Measurements from ENCODE around the gene SIMC1.

The SIMC1 gene

DNA sequence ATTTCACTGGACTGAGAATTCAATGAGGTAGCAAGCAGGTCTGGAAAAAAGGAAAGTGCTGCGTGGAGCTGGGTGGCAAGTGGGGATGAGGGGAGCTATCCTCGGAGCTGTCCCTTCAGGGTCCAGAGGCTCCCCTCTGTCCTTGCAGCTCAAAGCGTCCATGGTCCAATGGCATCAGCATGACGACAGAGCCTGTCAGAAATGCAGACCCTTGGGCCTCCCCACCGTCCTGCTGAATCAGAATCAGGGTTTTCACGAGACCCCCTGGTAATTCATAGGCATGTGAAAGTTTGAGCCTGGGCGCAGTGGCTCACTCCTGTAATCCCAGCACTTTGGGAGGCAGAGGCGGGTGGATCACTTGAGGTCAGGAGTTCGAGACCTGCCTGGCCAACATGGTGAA, 155.9 kb downstream of the SIMC1 start:
- Histone ChIP-seq H3K9me2 (replicated peaks; ENCODE audit: insufficient read depth, low read length) (no peaks in the 10 kb centered on the region), H3K4me2 (ENCODE audit: low read depth, low read length) (no peak overlapping the region), H3K79me2 (ENCODE audit: low read length) (peaks cover 24% of the 10 kb centered on the region), H3K27me3 (replicated peaks; ENCODE audit: insufficient read depth, low read length) (no peaks in the 10 kb centered on the region), H3K4me1 (ENCODE audit: low read length) (0 out of 2 replicates have a peak, but pooled peaks cover 8% of the 10 kb centered on the region), H3K9me3 (replicated peaks; ENCODE audit: insufficient read depth, low read length) (no peaks in the 10 kb centered on the region), H4K20me1 (ENCODE audit: insufficient read depth, low read length) (no peaks in the 10 kb centered on the region), H2AFZ (ENCODE audit: low read length) (no peak overlapping the region), H3K4me3 (ENCODE audit: low read length) (no peak overlapping the region), H3K27ac (ENCODE audit: low read length) (no peak overlapping the region), H3F3A (ENCODE audit: insufficient read depth, low read length) (peaks cover 6% of the 10 kb centered on the region; the same call in 1 of the 2 replicates), H3K36me3 (replicated peaks; ENCODE audit: insufficient read depth, low read length) (no peaks in the 10 kb centered on the region), H3K9ac (ENCODE audit: low read length) (no peak overlapping the region)
- no peak for TF ChIP-seq EZH2 (optimal IDR thresholded peaks at IDR 0.05; ENCODE audit: low read depth, low read length)
- TF ChIP-seq, protein P1, sequence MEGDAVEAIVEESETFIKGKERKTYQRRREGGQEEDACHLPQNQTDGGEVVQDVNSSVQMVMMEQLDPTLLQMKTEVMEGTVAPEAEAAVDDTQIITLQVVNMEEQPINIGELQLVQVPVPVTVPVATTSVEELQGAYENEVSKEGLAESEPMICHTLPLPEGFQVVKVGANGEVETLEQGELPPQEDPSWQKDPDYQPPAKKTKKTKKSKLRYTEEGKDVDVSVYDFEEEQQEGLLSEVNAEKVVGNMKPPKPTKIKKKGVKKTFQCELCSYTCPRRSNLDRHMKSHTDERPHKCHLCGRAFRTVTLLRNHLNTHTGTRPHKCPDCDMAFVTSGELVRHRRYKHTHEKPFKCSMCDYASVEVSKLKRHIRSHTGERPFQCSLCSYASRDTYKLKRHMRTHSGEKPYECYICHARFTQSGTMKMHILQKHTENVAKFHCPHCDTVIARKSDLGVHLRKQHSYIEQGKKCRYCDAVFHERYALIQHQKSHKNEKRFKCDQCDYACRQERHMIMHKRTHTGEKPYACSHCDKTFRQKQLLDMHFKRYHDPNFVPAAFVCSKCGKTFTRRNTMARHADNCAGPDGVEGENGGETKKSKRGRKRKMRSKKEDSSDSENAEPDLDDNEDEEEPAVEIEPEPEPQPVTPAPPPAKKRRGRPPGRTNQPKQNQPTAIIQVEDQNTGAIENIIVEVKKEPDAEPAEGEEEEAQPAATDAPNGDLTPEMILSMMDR (IDR thresholded peaks at IDR 0.05; ENCODE audit: low read length): no peak
- TF ChIP-seq EZH2phosphoT487 (IDR thresholded peaks at IDR 0.05; ENCODE audit: low read length): no peak
- no peak for DNase-seq

DNA sequence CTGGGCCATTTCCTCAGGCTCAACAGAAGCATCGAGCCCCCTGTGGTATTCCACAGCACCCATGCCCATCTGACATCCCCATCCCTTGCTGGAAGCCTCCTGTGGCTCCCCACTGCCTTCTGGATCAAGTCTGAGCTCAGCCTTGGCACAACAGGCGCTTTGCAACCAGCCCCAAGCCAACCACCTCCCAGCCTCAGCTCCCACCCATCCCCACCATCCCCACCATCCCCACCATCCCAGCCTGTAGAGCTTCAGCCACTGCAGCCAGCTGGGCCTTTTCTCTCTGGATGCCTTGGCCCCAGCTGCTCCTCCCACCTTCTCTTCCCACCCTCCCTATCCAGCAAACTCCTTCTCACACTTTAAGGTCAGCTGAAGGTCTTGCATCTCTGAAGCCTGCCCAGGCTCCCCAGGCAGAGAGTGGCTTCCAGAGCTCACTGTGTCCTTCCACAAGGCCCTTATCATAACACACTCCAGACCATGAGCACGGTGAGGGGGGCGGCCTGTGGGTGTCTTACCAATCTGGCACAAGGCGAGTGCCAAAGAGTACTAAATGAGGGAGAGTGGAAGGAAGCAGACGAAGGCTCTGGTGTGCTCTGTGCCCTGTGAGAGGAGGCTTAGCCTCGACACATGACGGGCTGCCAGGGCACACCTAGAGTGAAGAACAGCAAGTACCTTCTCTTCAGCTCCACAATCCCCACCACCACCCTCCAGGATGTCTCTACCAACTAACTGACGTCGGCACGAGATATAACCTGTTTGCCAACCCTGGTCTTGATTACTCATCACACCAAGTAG, 156.9 kb downstream of the SIMC1 start:
- H3K9ac ChIP-seq (ENCODE audit: low read length): no peak overlapping the region
- no peaks in the 10 kb centered on the region for H3K9me3 ChIP-seq (replicated peaks; ENCODE audit: insufficient read depth, low read length)
- no peak overlapping the region for H3K4me3 ChIP-seq (ENCODE audit: low read length)
- no peak overlapping the region for H3K4me2 ChIP-seq (ENCODE audit: low read depth, low read length)
- H3F3A ChIP-seq (ENCODE audit: insufficient read depth, low read length): no peaks in the 10 kb centered on the region
- H3K27me3 ChIP-seq (replicated peaks; ENCODE audit: insufficient read depth, low read length): no peaks in the 10 kb centered on the region
- no peak for DNase-seq
- no peaks in the 10 kb centered on the region for H4K20me1 ChIP-seq (ENCODE audit: insufficient read depth, low read length)
- no peaks in the 10 kb centered on the region for H3K9me2 ChIP-seq (replicated peaks; ENCODE audit: insufficient read depth, low read length)
- H3K36me3 ChIP-seq (replicated peaks; ENCODE audit: insufficient read depth, low read length): no peaks in the 10 kb centered on the region
- H3K4me1 ChIP-seq (ENCODE audit: low read length): 0 out of 2 replicates have a peak, but pooled peaks cover 8% of the 10 kb centered on the region
- TF ChIP-seq EZH2 (optimal IDR thresholded peaks at IDR 0.05; ENCODE audit: low read depth, low read length): no peak
- TF ChIP-seq, protein P1 (IDR thresholded peaks at IDR 0.05; ENCODE audit: low read length): no peak
- no peak for TF ChIP-seq EZH2phosphoT487 (IDR thresholded peaks at IDR 0.05; ENCODE audit: low read length)
- no peak overlapping the region for H3K27ac ChIP-seq (ENCODE audit: low read length)
- no peak overlapping the region for H2AFZ ChIP-seq (ENCODE audit: low read length)
- H3K79me2 ChIP-seq (ENCODE audit: low read length): peaks cover 14% of the 10 kb centered on the region

All from MM.1S (cell line).